T-helper 1 cell treated with Interleukin-12 subunit alpha and Interleukin-12 subunit beta and Interleukin-4 antibody, amounts not matched to agents 30 μg/mL and 1 μg/mL, for 36 hours (primary cell): ENCODE measurements around the gene HOXB13.

ENCODE experiments used
- H3K27ac Mint-ChIP-seq: one replicate; pipeline ENCODE4 v1.8.0; 2021; ENCODE audit warnings: mild to moderate bottlenecking, mixed read lengths
- H3K27me3 Mint-ChIP-seq: one replicate; pipeline ENCODE4 v1.8.0; 2021; ENCODE audit warnings: low read depth, mixed read lengths
- H3K36me3 Mint-ChIP-seq: one replicate; pipeline ENCODE4 v1.8.0; 2021; ENCODE audit warnings: low read depth, mixed read lengths
- H3K4me1 Mint-ChIP-seq: one replicate; pipeline ENCODE4 v1.8.0; 2021; ENCODE audit warnings: low read depth, mixed read lengths
- H3K4me3 Mint-ChIP-seq: one replicate; pipeline ENCODE4 v1.8.0; 2021; ENCODE audit warnings: mild to moderate bottlenecking, moderate library complexity, mixed read lengths
- H3K9me3 Mint-ChIP-seq: one replicate; pipeline ENCODE4 v1.8.0; 2021; ENCODE audit warnings: mixed read lengths

The HOXB13 gene

DNA sequence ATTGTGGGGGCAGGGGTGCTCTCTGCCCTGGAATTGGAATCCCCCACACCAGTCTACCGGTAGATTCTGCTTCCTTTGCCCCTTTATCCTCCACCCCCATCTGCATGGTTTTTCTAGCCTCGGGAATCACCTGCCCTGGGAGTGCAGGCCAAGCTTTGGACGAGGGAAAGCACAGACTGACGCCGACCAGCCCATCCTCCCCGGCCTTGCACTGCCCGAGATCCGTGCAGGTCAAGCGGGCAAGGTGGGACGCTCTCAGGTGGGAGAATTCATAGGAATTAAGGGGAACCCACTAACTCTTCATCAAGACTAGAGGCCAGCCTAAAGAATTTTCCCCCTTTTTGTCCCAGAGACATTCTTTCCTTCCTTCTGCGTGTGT lies 9.9 kb upstream of the HOXB13 start:
- Mint-ChIP-seq H3K9me3 (no peaks in the 10 kb centered on the region), H3K4me1 (peaks cover 8% of the 10 kb centered on the region), H3K4me3 (no peak overlapping the region), H3K36me3 (peaks cover 4% of the 10 kb centered on the region), H3K27ac (no peak overlapping the region), H3K27me3 (peaks cover 98% of the 10 kb centered on the region)

DNA sequence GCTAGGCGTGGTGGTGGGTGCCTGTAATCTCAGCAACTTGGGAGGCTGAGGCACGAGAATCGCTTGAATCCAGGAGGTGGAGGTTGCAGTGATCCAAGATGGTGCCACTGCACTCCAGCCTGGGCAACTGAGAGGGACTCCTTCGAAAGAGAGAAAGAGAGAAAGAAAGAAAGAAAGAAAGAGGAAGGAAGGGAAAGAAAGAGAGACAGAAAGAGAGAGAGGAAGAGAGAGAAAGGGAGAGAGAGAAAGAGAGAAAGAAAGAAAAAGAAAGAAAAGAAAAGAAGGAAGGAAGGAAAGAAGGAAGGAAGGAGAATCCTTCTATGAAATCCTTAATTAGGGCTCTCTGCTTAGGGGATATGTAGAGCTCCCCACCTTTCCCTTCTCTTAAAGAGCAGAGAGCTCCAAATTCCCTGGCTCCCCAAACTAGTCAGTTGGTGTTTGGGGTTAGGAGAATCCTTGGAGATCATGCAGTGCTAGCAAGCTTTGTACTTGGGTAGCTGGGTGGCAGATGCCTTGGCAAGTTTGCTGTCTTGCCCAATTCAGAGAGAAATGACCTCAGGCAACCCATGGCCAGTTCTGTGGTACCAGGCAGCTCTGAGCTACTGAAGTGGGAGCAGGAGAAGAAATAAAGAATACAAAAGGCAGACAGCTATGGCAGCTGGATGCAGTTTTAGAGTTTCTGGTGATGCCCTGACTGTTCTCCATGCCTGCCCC lies 8.9 kb upstream of the HOXB13 start:
- H3K27me3 Mint-ChIP-seq: peaks cover 96% of the 10 kb centered on the region
- H3K36me3 Mint-ChIP-seq: peaks cover 2% of the 10 kb centered on the region
- H3K9me3 Mint-ChIP-seq: no peaks in the 10 kb centered on the region
- H3K27ac Mint-ChIP-seq: no peak overlapping the region
- no peak overlapping the region for H3K4me3 Mint-ChIP-seq
- peaks cover 12% of the 10 kb centered on the region for H3K4me1 Mint-ChIP-seq

DNA sequence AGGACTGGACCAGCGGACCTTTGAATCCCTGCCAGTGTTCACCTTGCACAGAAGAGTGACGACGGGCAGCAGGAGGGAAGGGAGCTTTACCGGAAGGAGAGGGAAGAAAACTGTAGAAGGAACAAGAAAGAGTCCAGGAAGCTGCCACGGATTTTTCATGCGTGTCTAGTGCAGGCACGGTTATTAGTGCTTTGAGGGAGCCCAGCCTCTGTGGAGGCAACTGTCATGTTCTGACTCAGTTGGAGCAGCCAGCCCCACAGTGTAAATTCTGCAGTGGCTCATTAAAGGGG lies 6.5 kb upstream of the HOXB13 start:
- peaks cover 2% of the 10 kb centered on the region for H3K36me3 Mint-ChIP-seq
- no peak overlapping the region for H3K4me3 Mint-ChIP-seq
- no peaks in the 10 kb centered on the region for H3K9me3 Mint-ChIP-seq
- peaks cover 98% of the 10 kb centered on the region for H3K27me3 Mint-ChIP-seq
- no peak overlapping the region for H3K27ac Mint-ChIP-seq
- peaks cover 12% of the 10 kb centered on the region for H3K4me1 Mint-ChIP-seq

DNA sequence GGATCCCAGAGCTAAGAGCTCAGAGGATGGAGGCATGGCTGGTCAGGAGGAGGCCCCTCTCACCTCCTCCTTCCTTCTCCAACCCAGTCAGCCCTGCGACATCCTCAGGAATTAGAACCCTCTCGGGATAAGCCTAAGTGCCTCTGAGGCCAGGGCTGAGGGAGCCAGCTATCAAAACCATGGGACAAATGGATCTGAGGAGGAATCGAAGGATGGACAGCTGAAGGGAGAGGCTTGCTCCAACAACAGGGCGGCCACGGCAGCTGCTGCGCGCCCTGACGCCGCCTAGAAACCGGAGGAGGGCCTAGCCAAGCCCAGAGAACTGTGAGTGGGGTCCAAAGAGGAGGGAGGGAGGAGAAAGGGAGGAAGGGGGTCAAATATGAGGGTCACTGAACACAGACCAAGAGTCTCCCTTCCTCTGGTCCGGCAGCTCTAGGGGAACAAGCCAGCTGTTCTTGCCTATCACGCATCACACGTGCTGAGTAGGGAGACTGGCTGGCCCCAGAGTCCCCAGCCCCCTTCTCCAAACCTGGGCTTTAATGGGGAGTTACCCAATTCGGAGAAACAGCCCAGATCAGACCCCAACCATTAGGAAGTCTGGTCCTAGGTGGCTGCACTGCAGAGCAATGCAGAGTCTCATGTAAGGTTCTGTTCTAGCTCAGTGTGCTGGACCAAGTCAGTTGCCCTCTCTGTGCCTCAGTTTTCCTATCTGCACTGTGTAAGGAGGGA lies 5.9 kb upstream of the HOXB13 start:
- Mint-ChIP-seq H3K27ac (no peak overlapping the region), H3K27me3 (peaks cover 98% of the 10 kb centered on the region), H3K36me3 (peaks cover 2% of the 10 kb centered on the region), H3K4me3 (no peak overlapping the region), H3K9me3 (no peaks in the 10 kb centered on the region), H3K4me1 (peaks cover 12% of the 10 kb centered on the region)

DNA sequence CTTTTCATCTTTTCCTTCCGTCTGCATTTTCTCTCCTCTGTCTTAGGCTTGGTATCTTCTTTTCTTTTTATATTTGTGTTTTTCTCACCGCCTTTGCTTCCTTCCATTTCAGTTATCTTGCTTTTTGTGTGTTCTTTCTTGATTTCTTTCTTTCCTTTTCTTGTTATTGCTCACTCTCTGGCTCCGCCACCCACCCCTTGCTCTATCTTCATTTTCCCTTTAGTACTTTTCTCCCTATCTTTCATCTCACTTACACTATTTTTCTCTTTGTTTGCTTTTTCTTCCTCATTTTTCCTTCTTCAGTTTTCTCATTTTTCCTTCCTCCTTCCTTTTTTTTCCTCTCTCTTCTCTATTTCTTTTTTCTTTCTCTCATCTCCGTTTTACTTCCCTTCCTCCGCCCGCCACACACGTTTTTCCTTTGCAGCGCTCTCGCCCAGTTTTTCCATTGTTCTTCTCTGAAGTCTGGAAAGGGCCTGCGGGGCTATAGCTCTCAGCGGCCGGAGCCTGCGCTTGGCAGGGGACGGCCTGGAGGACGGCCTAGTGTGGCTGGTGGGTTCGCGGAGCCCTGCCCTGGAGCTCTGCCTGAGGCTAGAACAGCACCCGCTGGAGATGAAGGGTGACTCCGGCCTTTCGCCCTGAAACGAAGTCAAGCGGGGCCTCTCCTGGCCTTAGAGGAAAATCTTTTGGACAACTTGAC lies 5.2 kb upstream of the HOXB13 start:
- Mint-ChIP-seq H3K9me3 (no peaks in the 10 kb centered on the region), H3K4me3 (peak overlapping the region; percentile 16), H3K27me3 (peaks cover 98% of the 10 kb centered on the region), H3K27ac (no peak overlapping the region), H3K4me1 (peaks cover 9% of the 10 kb centered on the region), H3K36me3 (peaks cover 2% of the 10 kb centered on the region)

DNA sequence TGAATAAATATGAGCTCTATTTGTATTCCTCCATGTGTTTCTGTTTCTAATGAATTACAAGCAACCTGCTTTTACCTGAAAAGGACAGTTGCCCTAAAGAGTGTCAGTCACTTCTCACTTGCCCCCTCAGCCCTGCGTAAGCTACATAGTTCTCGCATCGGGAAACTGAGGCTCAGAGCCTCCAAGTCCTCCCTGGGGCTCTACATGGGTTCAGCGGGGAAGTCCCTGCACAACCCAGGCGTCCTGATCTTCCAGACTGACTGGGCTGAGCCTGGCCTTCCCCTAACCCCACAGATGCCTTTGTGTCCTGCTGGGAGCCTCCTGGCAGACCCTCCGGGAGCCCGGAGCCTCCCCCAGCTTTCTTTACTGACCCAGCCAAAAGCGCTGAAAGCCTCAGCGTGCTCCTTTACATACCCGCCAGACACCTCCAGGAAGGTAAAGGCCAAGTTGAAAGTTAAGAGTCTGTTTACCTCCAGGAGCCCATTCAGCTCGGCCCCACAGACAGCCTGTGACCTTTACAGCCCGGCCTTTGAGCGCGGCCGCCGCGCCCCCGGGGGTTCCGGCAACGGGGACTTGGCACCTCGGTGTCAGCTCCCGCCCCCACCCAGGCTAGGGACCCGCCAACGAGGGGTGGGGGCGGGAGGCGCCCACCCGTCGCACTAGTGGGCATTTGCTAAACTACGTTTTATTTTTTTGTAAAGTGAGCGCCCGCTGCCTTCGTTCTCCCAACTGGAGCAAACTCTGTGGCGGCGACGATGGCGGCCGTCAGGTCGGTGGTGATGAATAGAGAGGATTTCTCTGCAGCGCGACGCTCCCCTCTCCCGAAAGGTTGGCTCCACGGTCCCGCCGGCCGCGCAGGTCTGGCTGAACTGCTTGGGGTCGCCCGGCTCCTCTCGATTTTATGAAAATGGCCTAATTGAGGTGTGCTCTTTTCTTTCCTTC lies 4.4 kb upstream of the HOXB13 start:
- Mint-ChIP-seq H3K27ac (no peak overlapping the region), H3K27me3 (peaks cover 98% of the 10 kb centered on the region), H3K4me3 (peak overlapping the region; percentile 16)

DNA sequence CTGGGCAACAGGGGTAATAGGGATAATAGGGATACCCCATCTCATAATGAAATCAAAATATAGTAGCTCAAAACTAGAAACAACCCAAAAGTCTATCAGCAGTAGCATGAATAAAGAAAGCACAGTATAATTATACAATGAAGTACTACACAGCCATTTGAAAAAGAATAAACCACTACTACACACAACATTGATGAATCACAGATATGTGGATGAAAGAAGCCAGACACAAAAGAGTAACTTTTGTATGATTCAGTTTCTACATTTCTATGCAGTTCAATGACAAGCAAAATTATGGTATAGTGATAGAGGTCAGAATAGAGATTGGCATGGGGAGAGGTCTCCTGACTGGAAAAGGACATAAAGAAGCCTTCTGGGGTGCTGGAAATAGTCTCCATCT lies 2.8 kb upstream of the HOXB13 start:
- H3K27ac Mint-ChIP-seq: no peak overlapping the region
- H3K9me3 Mint-ChIP-seq: no peaks in the 10 kb centered on the region
- peaks cover 10% of the 10 kb centered on the region for H3K4me1 Mint-ChIP-seq
- H3K36me3 Mint-ChIP-seq: peaks cover 2% of the 10 kb centered on the region
- H3K27me3 Mint-ChIP-seq: peaks cover 98% of the 10 kb centered on the region
- no peak overlapping the region for H3K4me3 Mint-ChIP-seq

More for the DNA sequence above, 4.4 kb upstream of the HOXB13 start:
- Mint-ChIP-seq H3K36me3 (peaks cover 2% of the 10 kb centered on the region), H3K4me1 (peaks cover 10% of the 10 kb centered on the region), H3K9me3 (no peaks in the 10 kb centered on the region)

DNA sequence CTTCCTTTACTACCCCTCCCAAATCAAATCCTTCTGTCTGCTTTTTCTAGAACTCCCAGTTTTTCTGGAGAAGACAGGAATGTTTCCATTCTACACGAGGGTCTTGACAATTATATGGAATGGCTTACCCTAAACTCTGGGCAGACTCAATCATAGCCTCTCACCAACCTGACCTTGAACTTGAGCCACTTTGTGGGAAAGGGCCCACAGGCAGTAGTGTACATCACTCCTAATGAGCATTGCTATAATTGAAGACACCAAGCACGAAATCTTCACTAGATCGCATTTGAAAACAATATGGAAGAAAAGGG lies 1.6 kb upstream of the HOXB13 start:
- peaks cover 11% of the 10 kb centered on the region for H3K4me1 Mint-ChIP-seq
- H3K4me3 Mint-ChIP-seq: no peak overlapping the region
- peaks cover 98% of the 10 kb centered on the region for H3K27me3 Mint-ChIP-seq
- H3K27ac Mint-ChIP-seq: no peak overlapping the region
- H3K36me3 Mint-ChIP-seq: peaks cover 2% of the 10 kb centered on the region
- H3K9me3 Mint-ChIP-seq: no peaks in the 10 kb centered on the region

DNA sequence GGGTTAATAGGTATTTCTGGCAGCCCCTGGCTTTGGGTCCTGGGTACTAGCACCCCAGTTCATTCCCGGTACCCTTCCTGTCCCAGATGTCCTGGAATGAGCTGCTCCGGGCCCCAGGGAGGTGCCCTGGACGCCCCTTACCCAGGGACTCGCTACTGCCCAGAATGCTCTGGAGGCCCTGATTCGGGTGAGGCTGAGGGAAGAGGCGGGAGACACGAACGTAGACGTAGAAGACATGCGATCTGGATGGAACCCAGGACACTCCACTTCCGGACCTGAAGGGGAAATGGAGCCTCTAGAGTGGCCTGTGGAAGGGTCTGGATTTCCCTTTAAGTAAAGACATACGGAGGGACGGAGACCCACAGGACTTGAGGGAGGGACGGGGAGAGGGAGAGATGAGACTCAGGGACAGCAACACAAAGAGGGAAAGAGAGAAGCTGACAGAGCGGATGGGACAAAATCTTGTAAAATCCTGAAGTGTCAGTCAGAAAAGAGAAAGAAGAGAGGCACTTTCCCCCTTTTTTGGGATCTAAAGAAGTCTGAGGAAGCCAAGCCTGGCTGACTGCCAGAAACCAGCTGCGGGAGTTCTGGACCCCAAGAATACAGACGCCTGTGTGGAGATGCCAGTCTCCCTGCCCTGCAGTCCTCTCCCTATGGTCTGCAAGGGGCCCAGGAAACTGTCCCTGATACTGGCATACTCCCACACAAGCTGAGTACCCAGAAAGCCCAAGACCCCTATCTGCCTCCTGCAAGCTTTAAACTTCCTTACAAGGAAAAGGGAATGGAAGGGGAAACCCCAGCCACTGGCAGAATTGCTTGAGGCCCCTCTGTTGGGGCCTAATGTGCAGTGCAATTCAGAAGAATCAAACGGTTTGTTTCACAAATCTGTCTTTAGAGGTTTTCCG lies 1.0 kb upstream of the HOXB13 start:
- Mint-ChIP-seq H3K4me1 (peaks cover 13% of the 10 kb centered on the region), H3K9me3 (no peaks in the 10 kb centered on the region), H3K36me3 (peaks cover 2% of the 10 kb centered on the region), H3K27me3 (peaks cover 98% of the 10 kb centered on the region), H3K4me3 (no peak overlapping the region), H3K27ac (peak overlapping the region; percentile 37)

DNA sequence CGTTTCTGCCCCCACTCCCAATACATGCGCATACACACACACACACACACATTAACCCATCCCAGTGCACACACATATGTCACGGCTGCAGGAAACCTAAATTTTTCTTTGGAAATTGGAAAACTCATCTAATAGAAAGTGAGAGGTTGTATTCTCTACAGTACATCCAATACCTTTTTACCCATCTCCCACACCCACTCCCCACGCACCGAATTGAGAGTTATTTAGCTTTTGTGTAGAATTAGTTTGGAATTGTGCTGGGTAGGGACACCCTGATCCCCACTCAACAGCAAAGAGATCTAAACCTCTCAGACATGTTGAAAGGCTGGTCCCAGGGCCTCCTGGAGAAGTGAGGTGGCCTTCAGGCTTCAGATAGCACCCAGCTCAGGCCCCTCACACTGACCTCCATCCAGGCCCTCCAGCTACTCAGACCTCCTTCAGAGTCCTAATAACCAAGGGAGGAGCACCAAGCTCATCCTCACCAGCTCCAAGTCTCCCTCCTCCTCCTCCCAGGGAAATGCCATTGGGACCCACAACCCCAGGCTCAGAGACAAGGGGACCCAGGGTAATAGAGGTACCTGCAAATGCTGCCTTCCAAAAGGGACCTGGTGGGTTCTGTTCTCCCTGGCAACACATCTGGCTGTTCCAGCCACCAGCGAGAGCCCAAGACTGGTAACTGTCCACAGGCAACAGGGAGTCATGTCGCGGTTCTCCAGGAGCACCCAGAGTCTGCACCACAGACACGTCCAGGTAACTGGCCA lies 955 bp downstream of the HOXB13 start:
- no peaks in the 10 kb centered on the region for H3K9me3 Mint-ChIP-seq
- H3K36me3 Mint-ChIP-seq: peaks cover 2% of the 10 kb centered on the region
- peaks cover 16% of the 10 kb centered on the region for H3K4me1 Mint-ChIP-seq
- no peak overlapping the region for H3K27ac Mint-ChIP-seq
- H3K4me3 Mint-ChIP-seq: no peak overlapping the region
- H3K27me3 Mint-ChIP-seq: peaks cover 100% of the 10 kb centered on the region

DNA sequence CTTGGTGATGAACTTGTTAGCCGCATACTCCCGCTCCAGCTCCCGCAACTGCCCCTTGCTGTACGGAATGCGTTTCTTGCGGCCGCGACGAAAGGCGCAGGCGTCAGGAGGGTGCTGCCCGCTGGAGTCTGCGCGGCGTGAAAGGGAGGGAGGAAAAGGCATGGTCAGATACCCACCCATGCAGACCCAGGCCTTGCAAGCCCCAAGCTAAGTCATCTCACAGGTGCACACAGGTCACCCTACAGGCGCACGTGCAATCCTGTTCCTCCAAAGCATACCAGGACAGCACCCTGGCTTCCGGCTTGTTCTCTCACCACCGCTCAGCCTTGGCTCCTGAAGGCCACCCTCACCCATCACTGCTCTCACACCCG lies 1.6 kb downstream of the HOXB13 start:
- Mint-ChIP-seq H3K27me3 (peaks cover 100% of the 10 kb centered on the region), H3K4me3 (no peak overlapping the region), H3K4me1 (peaks cover 18% of the 10 kb centered on the region), H3K27ac (no peak overlapping the region), H3K9me3 (no peaks in the 10 kb centered on the region), H3K36me3 (peaks cover 2% of the 10 kb centered on the region)

DNA sequence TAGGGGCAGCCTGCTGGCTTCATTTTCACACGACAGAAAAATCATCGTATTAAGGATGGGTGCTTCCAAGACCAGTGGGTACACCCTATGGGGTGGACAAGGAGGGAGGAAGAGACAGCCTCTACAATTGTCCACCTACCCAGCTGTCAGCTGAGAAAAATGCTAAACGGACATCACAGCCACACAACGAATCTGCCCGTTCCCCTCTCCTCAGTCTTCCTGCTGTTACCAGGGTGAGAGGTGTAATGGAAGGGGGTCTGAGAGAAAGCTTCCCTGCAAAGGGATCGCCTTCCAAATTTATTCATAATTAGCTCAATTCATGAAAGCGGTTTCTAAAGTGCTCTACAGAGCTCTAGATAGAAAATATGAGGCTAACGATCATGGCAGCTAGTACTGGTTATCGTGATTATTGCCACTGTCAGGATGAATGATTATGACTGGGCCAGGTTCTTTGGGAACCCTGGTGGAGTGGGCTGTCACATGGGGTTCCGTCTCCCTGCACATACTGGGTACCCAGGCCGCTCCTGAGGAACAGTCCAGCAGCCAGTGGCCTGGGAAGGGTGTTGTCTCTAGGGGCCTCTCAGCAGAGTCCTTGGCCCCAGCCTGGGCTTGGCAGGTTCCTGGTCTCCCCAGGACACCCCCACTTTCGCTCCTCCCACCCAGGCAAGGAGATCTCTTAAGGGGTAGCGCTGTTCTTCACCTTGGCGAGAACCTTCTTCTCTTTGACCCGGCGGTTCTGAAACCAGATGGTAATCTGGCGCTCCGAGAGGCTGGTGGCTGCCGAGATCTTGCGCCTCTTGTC lies 2.2 kb downstream of the HOXB13 start:
- Mint-ChIP-seq H3K27ac (no peak overlapping the region), H3K36me3 (peaks cover 2% of the 10 kb centered on the region), H3K9me3 (no peaks in the 10 kb centered on the region), H3K4me3 (no peak overlapping the region), H3K4me1 (peaks cover 18% of the 10 kb centered on the region), H3K27me3 (peaks cover 100% of the 10 kb centered on the region)
